ENCODE results near the gene MRI1.

Gene MRI1

DNA sequence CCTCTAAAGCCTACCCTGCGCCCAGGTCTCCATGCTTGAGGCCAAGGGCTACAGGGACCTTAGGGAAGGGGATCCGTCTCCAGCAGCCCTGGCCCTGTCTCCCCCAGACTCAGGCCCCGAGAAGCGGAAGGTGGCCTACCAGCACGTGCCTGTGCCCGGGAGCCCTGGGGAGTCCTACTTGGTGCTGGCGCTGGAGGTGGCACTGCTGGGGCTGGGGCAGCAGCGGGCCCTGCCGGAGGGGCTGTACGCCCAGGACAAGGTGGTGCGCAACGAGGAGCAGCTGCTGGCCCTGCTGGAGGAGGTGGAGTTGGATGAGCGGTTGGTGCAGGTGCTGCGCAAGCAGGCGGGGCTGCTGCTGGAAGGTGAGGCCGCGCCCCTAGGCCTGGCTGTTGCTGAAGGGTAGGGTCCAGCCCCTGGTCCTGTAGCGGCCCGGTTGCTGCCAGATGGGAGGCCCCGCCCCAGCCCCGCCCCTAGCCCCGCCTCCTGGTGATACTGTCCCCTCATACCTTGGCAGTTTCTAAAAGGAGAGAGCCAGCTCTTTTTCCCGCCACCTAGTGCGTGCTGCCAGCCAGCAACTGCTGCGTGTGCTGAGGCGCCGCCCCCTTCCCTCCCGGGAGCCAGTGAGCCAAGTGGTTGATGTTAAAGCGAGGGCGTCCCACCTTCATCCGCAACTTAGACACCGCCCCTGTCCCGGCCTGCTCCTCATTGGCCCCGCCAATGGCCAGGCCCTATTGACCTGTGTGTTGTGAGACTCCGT, 53.5 kb downstream of the MRI1 start:
- H3K27ac Mint-ChIP-seq: no peak overlapping the region
- TF ChIP-seq, protein P1, sequence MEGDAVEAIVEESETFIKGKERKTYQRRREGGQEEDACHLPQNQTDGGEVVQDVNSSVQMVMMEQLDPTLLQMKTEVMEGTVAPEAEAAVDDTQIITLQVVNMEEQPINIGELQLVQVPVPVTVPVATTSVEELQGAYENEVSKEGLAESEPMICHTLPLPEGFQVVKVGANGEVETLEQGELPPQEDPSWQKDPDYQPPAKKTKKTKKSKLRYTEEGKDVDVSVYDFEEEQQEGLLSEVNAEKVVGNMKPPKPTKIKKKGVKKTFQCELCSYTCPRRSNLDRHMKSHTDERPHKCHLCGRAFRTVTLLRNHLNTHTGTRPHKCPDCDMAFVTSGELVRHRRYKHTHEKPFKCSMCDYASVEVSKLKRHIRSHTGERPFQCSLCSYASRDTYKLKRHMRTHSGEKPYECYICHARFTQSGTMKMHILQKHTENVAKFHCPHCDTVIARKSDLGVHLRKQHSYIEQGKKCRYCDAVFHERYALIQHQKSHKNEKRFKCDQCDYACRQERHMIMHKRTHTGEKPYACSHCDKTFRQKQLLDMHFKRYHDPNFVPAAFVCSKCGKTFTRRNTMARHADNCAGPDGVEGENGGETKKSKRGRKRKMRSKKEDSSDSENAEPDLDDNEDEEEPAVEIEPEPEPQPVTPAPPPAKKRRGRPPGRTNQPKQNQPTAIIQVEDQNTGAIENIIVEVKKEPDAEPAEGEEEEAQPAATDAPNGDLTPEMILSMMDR (IDR thresholded peaks at IDR 0.05): no peak
- peaks cover 59% of the 10 kb centered on the region for H3K36me3 Mint-ChIP-seq (ENCODE audit: low read depth)
- H3K27me3 Mint-ChIP-seq (ENCODE audit: low read depth, poor library complexity): no peaks in the 10 kb centered on the region
- peaks cover 5% of the 10 kb centered on the region for H3K4me1 Mint-ChIP-seq
- DNase-seq: peak; percentile 75
- H3K9me3 Mint-ChIP-seq: no peaks in the 10 kb centered on the region
- H3K4me3 Mint-ChIP-seq: peak overlapping the region; percentile 64

DNA sequence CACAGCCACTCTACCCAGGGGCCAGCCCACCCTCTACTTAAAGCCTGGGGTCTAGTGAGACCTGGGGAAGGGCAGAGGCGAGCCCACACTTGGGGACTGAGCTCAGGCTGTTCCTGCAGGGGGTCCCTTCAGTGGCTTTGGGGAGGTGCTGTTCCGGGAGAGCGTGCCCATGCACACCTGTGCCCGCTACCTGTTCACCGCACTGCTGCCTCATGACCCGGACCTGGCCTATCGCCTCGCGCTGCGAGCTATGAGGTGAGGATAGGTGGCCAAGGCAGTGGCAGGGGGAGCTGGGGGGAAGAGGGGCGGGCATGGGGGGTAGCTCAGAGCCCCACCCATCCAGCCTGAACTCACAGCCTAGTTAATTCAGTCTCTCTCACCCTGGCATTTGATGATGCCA, 54.9 kb downstream of the MRI1 start:
- Mint-ChIP-seq H3K27me3 (ENCODE audit: low read depth, poor library complexity) (no peaks in the 10 kb centered on the region), H3K4me3 (no peak overlapping the region), H3K36me3 (ENCODE audit: low read depth) (peaks cover 59% of the 10 kb centered on the region), H3K4me1 (peaks cover 15% of the 10 kb centered on the region), H3K9me3 (no peaks in the 10 kb centered on the region), H3K27ac (no peak overlapping the region)
- TF ChIP-seq, protein P1 (IDR thresholded peaks at IDR 0.05): no peak
- DNase-seq: no peak

DNA sequence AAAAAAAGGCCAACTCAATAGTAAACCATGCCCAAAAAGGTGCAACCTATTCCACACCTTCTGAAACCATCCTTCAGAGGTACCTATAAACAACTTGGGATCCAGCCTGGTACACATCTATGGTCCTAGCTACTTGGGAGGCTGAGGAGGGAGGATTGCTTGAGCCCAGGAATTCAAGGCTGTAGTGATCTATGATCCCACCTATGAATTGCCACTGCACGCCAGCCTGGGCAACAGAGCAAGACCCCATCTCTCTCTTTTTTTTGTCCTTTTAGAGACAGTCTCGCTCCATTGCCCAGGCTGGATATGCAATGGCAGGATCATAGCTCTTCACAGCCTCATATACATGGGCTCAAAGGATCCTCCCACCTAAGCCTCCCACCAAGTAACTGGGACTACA, 57.0 kb downstream of the MRI1 start:
- TF ChIP-seq, protein P1 (IDR thresholded peaks at IDR 0.05): no peak
- Mint-ChIP-seq H3K27ac (no peak overlapping the region), H3K4me1 (peaks cover 23% of the 10 kb centered on the region), H3K4me3 (no peak overlapping the region), H3K9me3 (no peaks in the 10 kb centered on the region), H3K36me3 (ENCODE audit: low read depth) (peaks cover 53% of the 10 kb centered on the region), H3K27me3 (ENCODE audit: low read depth, poor library complexity) (peaks cover 4% of the 10 kb centered on the region)
- no peak for DNase-seq

DNA sequence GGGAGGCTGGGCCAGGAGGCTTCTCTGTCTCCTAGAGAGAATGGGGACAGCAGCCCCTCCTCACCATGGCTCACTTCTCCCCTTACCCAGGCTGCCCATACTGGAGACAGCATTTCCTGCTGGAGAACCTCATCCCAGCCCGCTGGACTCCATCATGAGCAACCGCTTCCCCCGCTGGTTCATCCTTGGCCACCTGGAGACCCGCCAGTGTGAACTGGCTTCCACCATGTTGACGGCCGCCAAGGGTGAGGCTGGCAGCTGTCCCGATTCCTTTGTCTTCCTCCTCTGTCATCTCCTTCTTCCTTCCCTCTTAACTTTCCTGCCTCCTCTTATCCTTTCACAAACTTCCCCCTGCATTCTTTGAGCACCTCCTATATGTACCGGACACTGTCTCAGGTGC, 58.9 kb downstream of the MRI1 start:
- Mint-ChIP-seq H3K27ac (peak overlapping the region; percentile 70), H3K27me3 (ENCODE audit: low read depth, poor library complexity) (peaks cover 4% of the 10 kb centered on the region), H3K36me3 (ENCODE audit: low read depth) (peaks cover 55% of the 10 kb centered on the region), H3K4me3 (no peak overlapping the region), H3K4me1 (peaks cover 29% of the 10 kb centered on the region), H3K9me3 (no peaks in the 10 kb centered on the region)
- TF ChIP-seq, protein P1 (IDR thresholded peaks at IDR 0.05): no peak
- no peak for DNase-seq

Data from nephron progenitor cell (in vitro differentiated cells).